ENCODE data around the gene MBD3.
A peak's percentile ranks its signal among the peaks of the same experiment; 100 is the strongest.
"Not testable (repeated sequence)": the region's sequence is repeated elsewhere in the genome, so short reads cannot be mapped to it uniquely, and the experiment has no call there.

Gene MBD3

GRCh38 chr19:1592755-1593500, at the start of gene MBD3:
Gene MBD3, minus strand, starts transcription at chr19:1592865. Its CDS starts 234 bp downstream, at chr19:1592631.
- Histone ChIP-seq H3K27me3 (replicated peaks) (no peaks in the 10 kb centered on the region), H3K4me3 (ENCODE audit: low read depth, low read length) (peak within 1 kb of the TSS; percentile 92), H3K27ac (peak within 1 kb of the TSS; percentile 88), H3K36me3 (replicated peaks) (peaks cover 9% of the 10 kb centered on the region)
- TF ChIP-seq CTCF (IDR thresholded peaks at IDR 0.05; ENCODE audit: low read depth, low read length, missing control alignments) = no peak
- DNase-seq = peak; percentile 73
- in situ Hi-C loops (cut with HindIII; ENCODE audit: low pct_ligation_motif_present, low sequenced_read_pairs) = no loop called here

DNA sequence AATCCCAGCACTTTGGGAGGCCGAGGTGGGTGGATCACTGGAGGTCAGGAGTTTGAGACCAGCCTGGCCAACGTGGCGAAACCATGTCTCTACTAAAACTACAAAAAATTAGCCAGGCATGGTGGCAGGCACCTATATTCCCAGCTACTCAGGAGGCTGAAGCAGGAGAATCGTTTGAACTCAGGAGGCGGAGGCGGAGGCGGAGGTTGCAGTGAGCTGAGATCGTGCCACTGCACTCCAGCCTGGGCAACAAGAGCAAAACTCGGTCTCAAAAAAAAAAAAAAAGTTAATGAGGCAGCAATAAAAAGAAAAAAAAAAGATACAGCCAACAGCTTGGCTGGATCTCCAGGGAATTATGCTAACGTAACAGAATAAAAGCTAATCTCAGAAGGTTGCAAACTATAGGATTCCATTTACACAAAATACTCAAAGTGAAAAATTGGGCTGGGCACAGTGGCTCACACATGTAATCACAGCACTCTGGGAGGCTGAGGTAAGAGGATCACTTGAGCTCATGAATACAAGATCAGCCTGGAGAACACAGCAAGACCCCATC, 48.3 kb upstream of the MBD3 start:
- in situ Hi-C loops (cut with HindIII; ENCODE audit: low pct_ligation_motif_present, low sequenced_read_pairs); H3K27ac ChIP-seq; DNase-seq; H3K27me3 ChIP-seq (replicated peaks); H3K4me3 ChIP-seq (ENCODE audit: low read depth, low read length): not testable (repeated sequence)
- H3K36me3 ChIP-seq (replicated peaks) = peaks cover 64% of the 10 kb centered on the region

- no peak overlapping the region for H3K27ac ChIP-seq
- H3K27me3 ChIP-seq (replicated peaks) = no peaks in the 10 kb centered on the region
- peaks cover 46% of the 10 kb centered on the region for H3K36me3 ChIP-seq (replicated peaks)
- TF ChIP-seq CTCF (IDR thresholded peaks at IDR 0.05; ENCODE audit: low read depth, low read length, missing control alignments) = no peak
- in situ Hi-C loops (cut with HindIII; ENCODE audit: low pct_ligation_motif_present, low sequenced_read_pairs) = no loop called here
- no peak overlapping the region for H3K4me3 ChIP-seq (ENCODE audit: low read depth, low read length)
- DNase-seq = no peak
These were observed 43.9 kb upstream of the MBD3 start for GRCh38 chr19:1636325-1637236.

GRCh38 chr19:1634938-1635243, 42.2 kb upstream of the MBD3 start:
- H3K27ac ChIP-seq = no peak overlapping the region
- H3K27me3 ChIP-seq (replicated peaks) = no peaks in the 10 kb centered on the region
- H3K36me3 ChIP-seq (replicated peaks) = peaks cover 40% of the 10 kb centered on the region
- no peak overlapping the region for H3K4me3 ChIP-seq (ENCODE audit: low read depth, low read length)
- TF ChIP-seq CTCF (IDR thresholded peaks at IDR 0.05; ENCODE audit: low read depth, low read length, missing control alignments) = no peak
- in situ Hi-C loops (cut with HindIII; ENCODE audit: low pct_ligation_motif_present, low sequenced_read_pairs) = no loop called here
- DNase-seq = no peak

DNA sequence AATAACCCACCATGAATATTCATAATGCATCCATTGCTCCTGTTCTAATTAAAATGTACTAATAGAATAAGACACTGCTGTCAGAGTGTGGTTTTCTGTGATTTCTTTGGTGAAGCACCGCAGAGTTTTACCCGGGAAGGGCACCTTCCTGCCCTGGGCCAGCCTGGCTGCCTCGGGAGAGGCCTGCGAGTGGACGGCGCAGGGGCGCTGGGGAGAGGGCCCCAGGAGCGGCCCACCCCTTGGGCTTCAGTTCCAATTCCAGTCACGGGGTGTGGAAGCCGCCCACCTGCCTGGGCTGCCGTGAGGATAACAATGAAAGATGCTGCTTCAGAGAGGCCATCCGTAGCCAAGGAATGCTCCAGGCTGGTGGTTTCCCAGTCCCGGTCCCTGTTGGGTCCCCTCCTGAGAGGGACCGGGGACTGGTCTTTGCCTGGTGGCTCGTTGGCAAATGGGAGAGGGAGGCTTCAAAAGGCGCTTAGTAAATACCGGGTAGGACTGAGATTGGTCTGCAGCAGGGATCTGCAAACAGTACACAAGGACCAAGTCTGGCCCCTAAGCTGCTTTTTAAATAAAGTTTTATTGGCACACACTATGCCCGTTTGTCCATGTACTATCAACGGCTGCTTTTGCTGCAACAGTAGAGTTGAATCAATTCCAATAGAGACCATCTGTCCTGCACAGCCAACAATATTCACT, 41.7 kb upstream of the MBD3 start:
- TF ChIP-seq CTCF (IDR thresholded peaks at IDR 0.05; ENCODE audit: low read depth, low read length, missing control alignments) = no peak
- no peaks in the 10 kb centered on the region for H3K27me3 ChIP-seq (replicated peaks)
- DNase-seq = no peak
- no peak overlapping the region for H3K4me3 ChIP-seq (ENCODE audit: low read depth, low read length)
- no peak overlapping the region for H3K27ac ChIP-seq
- peaks cover 40% of the 10 kb centered on the region for H3K36me3 ChIP-seq (replicated peaks)
- in situ Hi-C loops (cut with HindIII; ENCODE audit: low pct_ligation_motif_present, low sequenced_read_pairs) = no loop called here

Measured in brain microvascular endothelial cell (primary cell).